ENCODE measurements around the gene FLRT1.

- TF ChIP-seq ESRRA (IDR thresholded peaks at IDR 0.05; ENCODE audit: borderline replicate concordance, low read length) (no peak), HOXB5 (CRISPR knock-in tag; IDR thresholded peaks at IDR 0.05) (no peak), REST (IDR thresholded peaks at IDR 0.05) (no peak)
- TF ChIP-seq, protein P1, sequence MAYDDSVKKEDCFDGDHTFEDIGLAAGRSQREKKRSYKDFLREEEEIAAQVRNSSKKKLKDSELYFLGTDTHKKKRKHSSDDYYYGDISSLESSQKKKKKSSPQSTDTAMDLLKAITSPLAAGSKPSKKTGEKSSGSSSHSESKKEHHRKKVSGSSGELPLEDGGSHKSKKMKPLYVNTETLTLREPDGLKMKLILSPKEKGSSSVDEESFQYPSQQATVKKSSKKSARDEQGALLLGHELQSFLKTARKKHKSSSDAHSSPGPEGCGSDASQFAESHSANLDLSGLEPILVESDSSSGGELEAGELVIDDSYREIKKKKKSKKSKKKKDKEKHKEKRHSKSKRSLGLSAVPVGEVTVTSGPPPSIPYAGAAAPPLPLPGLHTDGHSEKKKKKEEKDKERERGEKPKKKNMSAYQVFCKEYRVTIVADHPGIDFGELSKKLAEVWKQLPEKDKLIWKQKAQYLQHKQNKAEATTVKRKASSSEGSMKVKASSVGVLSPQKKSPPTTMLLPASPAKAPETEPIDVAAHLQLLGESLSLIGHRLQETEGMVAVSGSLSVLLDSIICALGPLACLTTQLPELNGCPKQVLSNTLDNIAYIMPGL (CRISPR knock-in tag; IDR thresholded peaks at IDR 0.05; ENCODE audit: borderline replicate concordance): no peak
Measured at GRCh38 chr11:64056861-64057260, 21.1 kb downstream of the FLRT1 start.

Data from A549 (cell line).